Amygdala (tissue), 56 donors: ENCODE measurements around the gene NFE2L1.
A peak's percentile ranks its signal among the peaks of the same experiment; 100 is the strongest.
"Not testable (repeated sequence)": the region's sequence is repeated elsewhere in the genome, so short reads cannot be mapped to it uniquely, and the experiment has no call there.

ENCODE experiments used
- DNase-seq, 56 donors: peaks; one replicate each; lab custom pipeline; 2025; lab: John Stamatoyannopoulos, UW

The NFE2L1 gene

GRCh38 chr17:48047741-48048383 is at the start of gene NFE2L1:
TSS of gene NFE2L1 (plus strand) at chr17:48048359. CDS start at chr17:48051119, 2,760 bp downstream.
- DNase-seq: peak; percentile 58 to 100 (median 99)

- DNase-seq: no peak
These were observed 48.6 kb upstream of the NFE2L1 start for GRCh38 chr17:47999582-47999981.

GRCh38 chr17:48001197-48001596 is 47.0 kb upstream of the NFE2L1 start:
- DNase-seq: no peak

GRCh38 chr17:48001657-48002056 is 46.5 kb upstream of the NFE2L1 start:
- DNase-seq: not testable (repeated sequence)

GRCh38 chr17:48002266-48002915 is 45.8 kb upstream of the NFE2L1 start:
- peak in 3 of 56 donors; percentile 18 to 24 (median 23) for DNase-seq

- DNase-seq: peak in 3 of 56 donors; percentile 23 to 49 (median 34)
These were observed 45.2 kb upstream of the NFE2L1 start for GRCh38 chr17:48002916-48003416.

- peak in 6 of 56 donors; percentile 12 to 41 (median 28) for DNase-seq
These were observed 44.6 kb upstream of the NFE2L1 start for GRCh38 chr17:48003417-48004151.

- DNase-seq: no peak
These were observed 43.2 kb upstream of the NFE2L1 start for GRCh38 chr17:48004983-48005382.

- no peak for DNase-seq
These were observed 41.0 kb upstream of the NFE2L1 start for GRCh38 chr17:48006936-48007709.

GRCh38 chr17:48010193-48010592 is 38.0 kb upstream of the NFE2L1 start:
- DNase-seq: no peak

GRCh38 chr17:48011405-48012150 is 36.6 kb upstream of the NFE2L1 start:
- peak in 2 of 56 donors; percentile 5 to 38 for DNase-seq

GRCh38 chr17:48012151-48012520 is 36.0 kb upstream of the NFE2L1 start:
- peak in 25 of 56 donors; percentile 18 to 59 (median 34) for DNase-seq

GRCh38 chr17:48012654-48013053 is 35.5 kb upstream of the NFE2L1 start:
- DNase-seq: no peak

- no peak for DNase-seq
These were observed 34.1 kb upstream of the NFE2L1 start for GRCh38 chr17:48013876-48014594.

- DNase-seq: no peak
These were observed 33.5 kb upstream of the NFE2L1 start for GRCh38 chr17:48014595-48015111.

GRCh38 chr17:48016112-48016511 is 32.0 kb upstream of the NFE2L1 start:
- DNase-seq: no peak

- not testable (repeated sequence) for DNase-seq
These were observed 30.4 kb upstream of the NFE2L1 start for GRCh38 chr17:48017817-48018158.

- no peak for DNase-seq
These were observed 26.2 kb upstream of the NFE2L1 start for GRCh38 chr17:48021934-48022333.

- no peak for DNase-seq
These were observed 25.3 kb upstream of the NFE2L1 start for GRCh38 chr17:48022901-48023300.
